SKM-1 treated with dmso at 0.1 percent for 144 hours (cell line): ENCODE measurements around the gene SBK2.
"Not testable (repeated sequence)": the region's sequence is repeated elsewhere in the genome, so short reads cannot be mapped to it uniquely, and the experiment has no call there.

ENCODE experiments used
- DNase-seq: peaks from one replicate; lab custom pipeline; 2025; ENCODE audit not compliant: unreplicated experiment; lab: John Stamatoyannopoulos, UW

Gene SBK2

DNA sequence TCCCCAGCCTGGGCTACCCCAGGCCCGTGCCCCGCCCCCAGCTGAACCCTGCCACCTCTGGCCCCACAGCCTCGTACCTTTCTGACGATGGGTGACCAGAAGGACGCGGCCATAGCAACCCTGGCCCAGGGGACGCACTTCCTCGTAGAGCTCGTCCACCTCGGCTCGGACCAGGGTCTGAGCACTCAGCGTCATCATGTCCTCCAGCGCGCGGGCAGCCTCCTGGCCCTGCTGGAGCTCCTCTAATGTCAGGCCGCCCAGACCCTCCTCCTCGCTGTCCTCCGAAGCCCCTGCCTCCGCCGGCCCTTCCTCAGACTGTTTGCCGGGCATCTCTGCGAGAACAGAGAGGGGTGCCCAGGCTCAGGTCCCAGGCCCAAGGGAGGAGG lies 975 bp downstream of the SBK2 start:
- no peak for DNase-seq

GRCh38 chr19:55535173-55535964 lies 1.6 kb downstream of the SBK2 start:
- no peak for DNase-seq

GRCh38 chr19:55534280-55534679 lies 2.7 kb downstream of the SBK2 start:
- DNase-seq, result not testable (repeated sequence)

GRCh38 chr19:55530996-55531395 lies 5.9 kb downstream of the SBK2 start:
- no peak for DNase-seq

DNA sequence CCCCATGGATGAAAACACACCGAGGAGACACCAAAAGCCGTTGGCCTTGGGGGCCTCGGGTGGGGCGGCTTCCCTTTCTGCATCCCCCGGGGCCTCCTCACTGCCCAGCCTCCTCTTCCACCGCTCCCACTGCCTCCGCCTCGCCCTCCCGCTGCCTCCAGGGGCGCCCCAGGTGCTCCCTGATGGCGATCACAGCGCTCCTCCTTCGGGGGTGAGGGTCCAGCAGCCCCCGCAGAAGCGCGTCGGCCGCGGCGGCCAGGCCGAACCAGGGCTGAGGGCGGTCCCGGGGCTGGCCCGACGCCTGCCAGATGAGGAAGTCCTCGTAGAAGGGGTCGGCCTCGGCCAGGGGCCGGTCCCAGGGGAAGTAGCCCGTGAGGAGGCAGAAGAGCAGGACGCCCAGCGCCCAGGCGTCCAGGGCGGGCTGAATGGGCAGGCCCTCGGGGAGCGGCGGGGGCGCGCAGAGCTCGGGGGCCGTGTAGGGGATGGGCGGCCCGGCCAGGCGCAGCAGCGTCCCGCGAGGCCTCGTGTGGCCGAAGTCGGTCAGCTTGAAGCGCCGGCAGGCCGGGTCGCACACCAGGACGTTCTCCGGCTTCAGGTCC lies 7.2 kb downstream of the SBK2 start:
- DNase-seq, result no peak

GRCh38 chr19:55528030-55528803 lies 8.7 kb downstream of the SBK2 start:
- no peak for DNase-seq

DNA sequence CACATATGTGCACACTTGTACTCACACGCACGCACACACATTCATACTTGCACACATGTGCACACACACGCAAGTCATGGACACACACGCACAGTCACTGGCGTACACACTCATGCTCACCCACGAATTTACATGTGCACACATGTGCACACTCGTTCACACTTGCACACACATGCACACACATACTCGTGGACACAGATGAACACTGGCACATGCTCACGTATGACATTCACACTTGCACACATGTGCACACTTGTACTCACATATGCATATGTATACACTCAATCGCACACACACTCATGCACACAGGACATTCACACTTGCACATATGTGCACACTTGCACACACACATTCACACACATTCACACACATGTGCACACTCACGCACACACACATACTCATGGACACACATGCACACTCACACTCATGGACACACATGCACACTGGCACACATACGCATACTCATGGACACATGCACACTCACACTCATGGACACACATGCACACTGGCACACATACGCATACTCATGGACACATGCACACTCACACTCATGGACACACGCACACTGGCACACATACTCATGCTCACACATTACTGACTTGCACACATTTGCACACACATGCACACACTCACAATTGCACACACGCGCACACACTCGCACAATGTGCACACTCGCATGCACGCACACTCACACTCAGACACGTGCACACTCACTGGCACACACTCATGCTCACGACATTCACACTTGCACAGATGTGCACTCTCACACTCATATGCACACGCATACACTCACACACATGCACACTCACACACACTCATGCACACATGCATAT lies 9.5 kb downstream of the SBK2 start:
- DNase-seq, result no peak

- DNase-seq, result no peak
Measured at GRCh38 chr19:55526216-55527196, 10.4 kb downstream of the SBK2 start.

- DNase-seq, result no peak
Measured at GRCh38 chr19:55525289-55526101, 11.4 kb downstream of the SBK2 start.

DNA sequence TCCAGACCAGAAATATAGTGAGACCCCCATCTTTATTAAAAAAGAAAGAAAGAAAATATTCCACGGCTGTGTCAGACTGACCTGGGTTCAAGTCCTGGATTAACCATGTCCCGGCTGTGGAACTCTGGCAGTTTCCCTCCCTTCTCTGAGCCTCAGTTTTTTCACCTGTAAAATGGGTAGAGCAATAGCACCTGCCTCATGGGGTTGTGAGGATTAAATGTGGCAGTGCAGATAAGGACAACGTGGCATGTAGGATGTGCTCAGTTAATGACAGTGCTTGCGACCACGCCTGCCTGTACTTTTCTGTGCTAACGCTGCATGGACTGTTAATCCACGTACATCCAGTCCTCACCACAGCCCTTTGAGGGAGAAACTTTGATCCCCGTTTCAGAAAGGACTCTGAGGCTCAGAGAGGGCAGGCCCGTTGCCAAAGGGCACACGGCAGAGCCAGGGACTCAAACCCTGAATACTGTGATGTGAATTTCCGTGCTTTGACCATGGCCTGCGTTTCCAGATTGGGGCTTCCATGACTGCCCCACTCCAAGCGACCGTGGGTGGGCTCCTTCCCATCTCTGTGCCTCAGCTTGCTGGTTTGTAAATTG lies 16.1 kb downstream of the SBK2 start:
- DNase-seq, result no peak

GRCh38 chr19:55519451-55520311 lies 17.3 kb downstream of the SBK2 start:
- no peak for DNase-seq

DNA sequence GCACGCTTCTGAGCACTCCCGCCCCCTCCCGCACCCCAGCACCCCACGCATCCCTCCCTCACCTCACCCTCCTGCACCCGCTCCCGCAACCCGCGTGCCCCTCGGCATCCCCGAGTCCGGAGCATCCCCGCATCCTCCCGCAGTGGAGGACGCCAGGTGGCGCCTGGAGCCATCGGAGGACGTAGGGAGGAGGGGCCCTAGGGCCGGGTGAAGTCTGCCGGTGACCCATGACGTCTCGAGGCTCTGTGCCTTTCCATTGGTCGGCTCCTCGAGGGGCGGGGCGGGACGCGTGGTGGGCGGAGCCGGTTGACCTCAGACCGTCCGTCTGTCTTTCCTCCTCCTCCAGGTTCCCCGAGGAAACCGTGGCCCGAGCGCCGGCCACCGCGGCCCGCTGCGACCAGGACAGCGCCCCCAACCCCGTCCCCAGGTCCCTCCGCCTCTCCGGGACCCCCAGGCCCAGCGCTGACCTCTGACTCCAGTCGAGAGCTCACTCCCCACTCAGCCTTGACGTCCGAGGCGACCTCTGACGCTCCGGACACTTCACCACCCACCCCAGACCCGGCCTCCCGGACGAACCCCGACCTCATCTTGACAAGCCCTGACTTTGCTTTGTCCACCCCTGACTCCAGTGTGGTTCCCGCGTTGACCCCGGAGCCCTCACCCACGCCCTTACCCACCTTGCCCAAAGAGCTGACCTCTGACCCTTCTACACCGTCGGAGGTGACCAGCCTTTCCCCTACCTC lies 19.9 kb downstream of the SBK2 start:
- peak; percentile 44 for DNase-seq

DNA sequence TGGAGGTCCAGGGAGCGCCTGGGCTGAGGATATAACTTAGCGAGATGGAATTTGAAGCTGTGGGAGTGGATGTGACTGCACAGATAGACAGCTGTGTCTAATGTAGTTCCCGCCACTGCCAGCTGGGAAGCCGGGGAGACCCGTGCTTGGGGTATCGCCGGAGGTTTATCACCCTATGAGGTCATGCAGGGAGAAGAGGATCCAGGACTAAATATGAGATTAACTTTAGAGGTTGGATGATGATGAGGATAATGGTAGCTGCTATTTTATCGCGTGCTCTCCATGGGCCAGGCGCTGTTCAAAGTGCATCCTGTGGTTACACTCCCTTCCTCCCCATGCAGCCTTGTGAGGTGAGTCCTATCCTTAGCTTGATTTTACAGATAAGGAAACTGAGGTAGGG lies 28.8 kb downstream of the SBK2 start:
- no peak for DNase-seq

GRCh38 chr19:55504981-55505380 lies 32.0 kb downstream of the SBK2 start:
- no peak for DNase-seq

DNA sequence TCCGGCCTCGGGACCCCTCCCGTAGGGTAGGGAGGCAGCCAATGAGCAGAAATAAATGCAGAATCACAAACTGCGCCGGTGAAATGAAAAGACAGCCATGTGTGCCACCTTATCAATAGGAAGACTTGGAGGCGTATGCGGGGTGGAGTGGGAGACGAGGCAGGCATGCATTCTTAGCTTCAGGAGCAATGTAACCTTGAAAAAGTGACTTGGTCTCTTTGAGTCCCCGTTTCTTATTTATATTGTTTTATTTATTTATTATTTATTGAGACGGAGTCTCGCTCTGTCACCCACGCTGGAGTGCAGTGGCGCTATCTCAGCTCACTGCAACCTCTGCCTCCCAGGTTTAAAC lies 32.7 kb downstream of the SBK2 start:
- DNase-seq, result no peak

DNA sequence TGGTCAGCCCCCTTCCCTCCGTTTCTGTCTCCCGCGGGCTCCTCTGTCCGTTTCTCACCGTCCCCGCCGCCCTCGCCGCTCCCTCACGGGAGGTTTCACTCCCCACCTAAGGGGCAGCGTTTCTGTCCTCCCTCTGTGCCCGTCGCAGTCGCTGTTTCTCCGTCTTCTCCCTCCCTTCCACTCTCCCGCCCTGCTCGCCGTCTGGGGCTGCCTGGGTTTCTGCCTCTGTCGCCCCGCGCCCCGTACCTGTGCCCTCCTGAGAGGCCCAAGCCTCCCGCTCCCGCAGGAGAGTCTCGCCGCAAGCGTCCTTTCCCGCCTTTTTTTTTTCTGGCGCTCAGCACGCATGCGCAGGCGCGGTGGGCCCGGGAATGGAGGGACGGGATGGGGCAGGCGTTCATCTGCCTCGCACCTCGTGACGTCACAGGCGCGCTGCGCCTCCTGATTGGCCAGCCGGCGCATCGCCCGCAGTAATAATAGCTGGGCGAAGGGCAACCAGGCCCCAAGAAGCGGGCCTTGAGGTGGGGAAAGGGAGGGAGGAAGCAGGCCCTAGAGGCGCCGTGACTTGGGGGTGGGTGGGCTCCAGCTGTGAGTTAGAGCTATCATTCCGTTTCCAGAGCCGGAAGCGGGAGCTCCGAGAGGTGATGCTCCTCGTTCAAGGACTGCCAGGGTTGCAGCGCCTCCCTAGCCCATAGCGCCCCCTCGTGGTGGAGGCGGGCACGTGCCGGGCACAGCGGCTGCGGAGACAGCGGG lies 33.3 kb downstream of the SBK2 start:
- DNase-seq, result peak; percentile 66

DNA sequence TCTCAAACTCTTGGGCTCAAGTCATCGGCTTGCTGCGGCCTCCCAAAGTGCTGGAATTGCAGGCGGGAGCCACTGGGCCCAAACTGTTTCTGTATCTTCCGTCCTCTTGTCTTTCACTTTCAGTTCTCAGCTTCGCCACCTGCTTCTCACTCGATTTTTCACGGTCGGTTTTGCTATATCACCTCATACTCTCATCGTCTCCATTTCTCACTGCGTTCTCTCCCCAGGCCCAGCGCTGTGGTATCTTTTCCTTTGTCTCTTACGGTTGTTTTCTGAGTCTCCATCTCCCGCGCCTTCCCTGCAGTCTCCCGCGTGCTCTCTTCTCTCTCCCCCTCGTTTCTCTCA lies 33.8 kb downstream of the SBK2 start:
- DNase-seq, result no peak
